GM23248 (cell line): Measurements from ENCODE around the gene ASIC2.

Source experiments
- EZH2 ChIP-seq: fragments of 200-600 bp; sonication (generic); IDR thresholded peaks from 2 replicates; pipeline ENCODE4 v1.6.1; 2018; ENCODE audit warnings: antibody characterized with exemption, mild to moderate bottlenecking; ENCODE audit not compliant: insufficient read depth, poor library complexity, severe bottlenecking
- EZH2phosphoT487 ChIP-seq: fragments of 200-600 bp; sonication (generic); IDR thresholded peaks from 2 replicates; pipeline ENCODE4 v1.6.1; 2018; ENCODE audit warnings: antibody characterized with exemption, moderate library complexity, mild to moderate bottlenecking, low read depth; ENCODE audit not compliant: insufficient read depth

DNA sequence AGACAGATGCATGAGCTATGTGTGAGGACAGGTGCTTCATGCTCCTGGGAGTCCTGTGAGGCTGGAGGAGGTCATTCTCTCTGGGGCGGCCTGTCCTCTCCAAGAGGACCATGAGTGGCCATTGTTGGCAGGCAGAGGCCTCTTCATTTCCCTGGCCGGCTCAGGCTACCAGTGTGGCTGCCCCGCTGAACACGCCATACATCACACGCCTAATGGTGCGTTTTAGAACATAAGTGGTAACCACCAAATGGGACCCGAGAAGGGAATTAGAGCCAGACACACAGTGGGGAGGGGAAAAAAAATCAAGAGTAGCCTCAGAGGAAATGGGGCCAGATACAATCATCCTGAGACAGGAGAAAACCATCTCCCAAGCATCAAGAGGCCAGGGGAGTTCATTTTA, 161.5 kb downstream of the ASIC2 start:
- TF ChIP-seq EZH2 (no peak), EZH2phosphoT487 (no peak)
